ENCODE measurements around the gene RBMS1.

RBMS1 gene

GRCh38 chr2:160365716-160366367 lies 127.8 kb downstream of the RBMS1 start:
- TF ChIP-seq CTCF (conservative IDR thresholded peaks at IDR 0.05; ENCODE audit: low read depth): no peak
- ChIA-PET POLR2A (ENCODE audit: low non-redundant PET) (no interaction called here), CTCF (no interaction called here)
- no peak for DNase-seq (ENCODE audit: low spot score)
- no peak overlapping the region for H3K27ac ChIP-seq

- ChIA-PET POLR2A (ENCODE audit: low non-redundant PET) (no interaction called here), CTCF (no interaction called here)
- no peak for TF ChIP-seq CTCF (conservative IDR thresholded peaks at IDR 0.05; ENCODE audit: low read depth)
- H3K27ac ChIP-seq: no peak overlapping the region
- no peak for DNase-seq (ENCODE audit: low spot score)
Measured at GRCh38 chr2:160364364-160364763, 129.2 kb downstream of the RBMS1 start.

- no peak for TF ChIP-seq CTCF (conservative IDR thresholded peaks at IDR 0.05; ENCODE audit: low read depth)
- ChIA-PET CTCF (no interaction called here), POLR2A (ENCODE audit: low non-redundant PET) (no interaction called here)
- DNase-seq (ENCODE audit: low spot score): no peak
- H3K27ac ChIP-seq: no peak overlapping the region
Measured at GRCh38 chr2:160363961-160364360, 129.6 kb downstream of the RBMS1 start.

GRCh38 chr2:160363055-160363454 lies 130.6 kb downstream of the RBMS1 start:
- ChIA-PET POLR2A (ENCODE audit: low non-redundant PET) (no interaction called here), CTCF (interaction anchor here (0.6 to 0.7 kb wide), 2 partner anchors 28 to 1009 kb away, joined by 3 read pairs; no protein-coding TSS in a partner anchor)
- no peak for DNase-seq (ENCODE audit: low spot score)
- H3K27ac ChIP-seq: no peak overlapping the region
- TF ChIP-seq CTCF (conservative IDR thresholded peaks at IDR 0.05; ENCODE audit: low read depth): no peak

GRCh38 chr2:160362541-160362940 lies 131.1 kb downstream of the RBMS1 start:
- no peak overlapping the region for H3K27ac ChIP-seq
- no peak for DNase-seq (ENCODE audit: low spot score)
- ChIA-PET POLR2A (ENCODE audit: low non-redundant PET) (no interaction called here), CTCF (interaction anchor here (0.7 kb wide), 1 partner anchor 27 kb away, joined by 3 read pairs; no protein-coding TSS in a partner anchor)
- no peak for TF ChIP-seq CTCF (conservative IDR thresholded peaks at IDR 0.05; ENCODE audit: low read depth)

- no peak for DNase-seq (ENCODE audit: low spot score)
- POLR2A ChIA-PET (ENCODE audit: low non-redundant PET): no interaction called here
- no peak overlapping the region for H3K27ac ChIP-seq
- CTCF ChIA-PET: no interaction called here
- no peak for TF ChIP-seq CTCF (conservative IDR thresholded peaks at IDR 0.05; ENCODE audit: low read depth)
Measured at GRCh38 chr2:160362018-160362417, 131.6 kb downstream of the RBMS1 start.

All from RWPE1 (cell line).